Tibial artery (tissue), 4 donors: Measurements from ENCODE around the gene MEX3B.
"Not testable (repeated sequence)": the region's sequence is repeated elsewhere in the genome, so short reads cannot be mapped to it uniquely, and the experiment has no call there.

Experiments used
- DNase-seq, 2 donors: peaks; one replicate each; pipeline ENCODE4 v3.0.0-alpha.2; 2019
- H3K27ac ChIP-seq, 2 donors: fragments of 200-600 bp; sonication (generic) in 1 of 2; 1 replicate in 1 of 2; 2 replicates in 1 of 2; pipeline ENCODE4 v1.5.1; 2018 to 2019; ENCODE audit warnings: mild to moderate bottlenecking in 1 of 2
- H3K27me3 ChIP-seq, 2 donors: fragments of 200-600 bp; sonication (generic) in 1 of 2; one replicate each; pipeline versions ENCODE4 v1.5.1 to v1.6.0; 2016 to 2019
- H3K36me3 ChIP-seq, 3 donors: fragments of 200-600 bp; sonication (generic) in 2 of 3; one replicate each; pipeline ENCODE4 v1.5.1; 2016 to 2019; ENCODE audit warnings: mild to moderate bottlenecking in 2 of 3
- H3K4me1 ChIP-seq, 4 donors: fragments of 200-600 bp; sonication (generic) in 2 of 4; 1 replicate in 3 of 4; 2 replicates in 1 of 4; pipeline ENCODE4 v1.5.1; 2016 to 2019
- H3K4me3 ChIP-seq, 2 donors: fragments of 200-600 bp; sonication (generic) in 1 of 2; 1 replicate in 1 of 2; 2 replicates in 1 of 2; pipeline ENCODE4 v1.5.1; 2018 to 2019; ENCODE audit warnings: mild to moderate bottlenecking in 2 of 2
- H3K9me3 ChIP-seq, 3 donors: fragments of 200-600 bp; sonication (generic) in 1 of 3; one replicate each; pipeline ENCODE4 v1.5.1; 2016 to 2019
- CTCF ChIP-seq, 2 experiments: fragments of 200-600 bp in 1 of 2; fragments of 450-650 bp in 1 of 2; IDR thresholded peaks; one replicate each; pipeline ENCODE4 v1.5.1; 2017 to 2019; ENCODE audit warnings: antibody characterized with exemption in 2 of 2, mild to moderate bottlenecking in 1 of 2, moderate library complexity in 1 of 2
- intact Hi-C: fragments of 100-400 bp; cut with DNase I; formaldehyde crosslinking; loops from one replicate; pipeline ENCODE4 v1.15.0; 2023; ENCODE audit warnings: low total_unique reads

Gene MEX3B

GRCh38 chr15:82036461-82036860 lies 9.4 kb downstream of the MEX3B start:
- no peak for TF ChIP-seq CTCF (IDR thresholded peaks at IDR 0.05)
- H3K9me3 ChIP-seq: no peaks in the 10 kb centered on the region
- H3K27me3 ChIP-seq: no peaks in the 10 kb centered on the region
- intact Hi-C loops: no loop called here
- H3K4me1 ChIP-seq: no peaks in the 10 kb centered on the region
- no peaks in the 10 kb centered on the region for H3K36me3 ChIP-seq
- DNase-seq: no peak
- no peak overlapping the region for H3K27ac ChIP-seq
- no peak overlapping the region for H3K4me3 ChIP-seq

- no peak overlapping the region for H3K4me3 ChIP-seq
- H3K4me1 ChIP-seq: no peaks in the 10 kb centered on the region
- no peak for DNase-seq
- intact Hi-C loops: no loop called here
- H3K36me3 ChIP-seq: no peaks in the 10 kb centered on the region
- no peak for TF ChIP-seq CTCF (IDR thresholded peaks at IDR 0.05)
- no peaks in the 10 kb centered on the region for H3K9me3 ChIP-seq
- H3K27ac ChIP-seq: no peak overlapping the region
- H3K27me3 ChIP-seq: no peaks in the 10 kb centered on the region
Measured at GRCh38 chr15:82031871-82032270, 13.9 kb downstream of the MEX3B start.

- no peaks in the 10 kb centered on the region for H3K27me3 ChIP-seq
- H3K27ac ChIP-seq: no peak overlapping the region
- DNase-seq: no peak
- intact Hi-C loops: no loop called here
- no peaks in the 10 kb centered on the region for H3K4me1 ChIP-seq
- no peak overlapping the region for H3K4me3 ChIP-seq
- H3K9me3 ChIP-seq: no peaks in the 10 kb centered on the region
- H3K36me3 ChIP-seq: no peaks in the 10 kb centered on the region
- TF ChIP-seq CTCF (IDR thresholded peaks at IDR 0.05): no peak
Measured at GRCh38 chr15:82030176-82030575, 15.6 kb downstream of the MEX3B start.

- H3K27me3 ChIP-seq, intact Hi-C loops, DNase-seq: not testable (repeated sequence)
Measured at GRCh38 chr15:82028163-82028562, 17.7 kb downstream of the MEX3B start.

GRCh38 chr15:82021992-82022391 lies 23.8 kb downstream of the MEX3B start:
- intact Hi-C loops: no loop called here
- Histone ChIP-seq H3K36me3 (no peaks in the 10 kb centered on the region), H3K27me3 (no peaks in the 10 kb centered on the region), H3K9me3 (no peaks in the 10 kb centered on the region), H3K4me1 (no peaks in the 10 kb centered on the region), H3K4me3 (no peak overlapping the region), H3K27ac (no peak overlapping the region)
- no peak for TF ChIP-seq CTCF (IDR thresholded peaks at IDR 0.05)
- no peak for DNase-seq

More at GRCh38 chr15:82028163-82028562, 17.7 kb downstream of the MEX3B start:
- not testable (repeated sequence) for H3K4me3 ChIP-seq, H3K4me1 ChIP-seq, H3K9me3 ChIP-seq, H3K27ac ChIP-seq, H3K36me3 ChIP-seq

GRCh38 chr15:82020625-82021394 lies 25.0 kb downstream of the MEX3B start:
- H3K27ac ChIP-seq: no peak overlapping the region
- intact Hi-C loops: no loop called here

More at GRCh38 chr15:82020625-82021394, 25.0 kb downstream of the MEX3B start:
- Histone ChIP-seq H3K4me1 (no peaks in the 10 kb centered on the region), H3K36me3 (no peaks in the 10 kb centered on the region), H3K4me3 (no peak overlapping the region), H3K27me3 (no peaks in the 10 kb centered on the region), H3K9me3 (no peaks in the 10 kb centered on the region)
- no peak for TF ChIP-seq CTCF (IDR thresholded peaks at IDR 0.05)
- DNase-seq: no peak
